HCT116 (cell line): ENCODE measurements around the gene ARHGAP45.

Source experiments
- CTCF ChIP-seq, 3 experiments: fragments of 200-600 bp in 1 of 3; sonication (generic) in 1 of 3; IDR thresholded peaks in 2 of 3; conservative IDR thresholded peaks in 1 of 3; 2 replicates each; pipeline ENCODE4 v1.5.1; 2012 to 2017; ENCODE audit warnings: low read depth in 2 of 3, low read length in 2 of 3, antibody characterized with exemption in 1 of 3, borderline replicate concordance in 1 of 3, control low read depth in 1 of 3, mild to moderate bottlenecking in 1 of 3, mixed read lengths in 1 of 3, mixed run types in 1 of 3, moderate library complexity in 1 of 3; ENCODE audit not compliant: insufficient read depth in 1 of 3
- EZH2phosphoT487 ChIP-seq: fragments of 200-600 bp; IDR thresholded peaks from 2 replicates; pipeline ENCODE4 v1.6.1; 2018; ENCODE audit warnings: antibody characterized with exemption, borderline replicate concordance
- POLR2A ChIP-seq: IDR thresholded peaks from 2 replicates; pipeline ENCODE4 v1.7.0; 2011; ENCODE audit warnings: borderline replicate concordance; ENCODE audit not compliant: insufficient read depth, insufficient read length; ENCODE audit errors: extremely low read depth
- SIN3A ChIP-seq: IDR thresholded peaks from 2 replicates; pipeline ENCODE4 v1.6.1; 2012; ENCODE audit warnings: low read depth
- SRF ChIP-seq: IDR thresholded peaks from 2 replicates; pipeline ENCODE4 v1.6.1; 2012; ENCODE audit warnings: low read depth
- ZFX ChIP-seq: fragments of 450-650 bp; IDR thresholded peaks from 2 replicates; pipeline ENCODE4 v1.6.1; 2017
- ZNF274 ChIP-seq: fragments of 200-500 bp; sonication (Bioruptor generic); IDR thresholded peaks from 2 replicates; pipeline ENCODE4 v1.6.1; 2014; ENCODE audit warnings: mild to moderate bottlenecking, low read depth, low read length, inconsistent platforms

- TF ChIP-seq ZFX (no peak), CTCF (IDR thresholded peaks at IDR 0.05 in 2 of 3, conservative IDR thresholded peaks at IDR 0.05 in 1 of 3; ENCODE audit: borderline replicate concordance in 1 of 3, insufficient read depth in 1 of 3, low read depth in 2 of 3, low read length in 2 of 3) (no peak), POLR2A (no peak), SIN3A (no peak), EZH2phosphoT487 (no peak), SRF (no peak), ZNF274 (no peak)
Observed at GRCh38 chr19:1068009-1069001, 1.3 kb downstream of the ARHGAP45 start.
